NCI-H128 (cell line): ENCODE data around the gene EEFSEC.

Experiments
- DNase-seq: peaks from one replicate; lab custom pipeline; 2025; ENCODE audit not compliant: unreplicated experiment; lab: John Stamatoyannopoulos, UW

The EEFSEC gene

GRCh38 chr3:128270559-128271492, 117.5 kb downstream of the EEFSEC start:
- DNase-seq: no peak

- no peak for DNase-seq
These were observed 118.5 kb downstream of the EEFSEC start for GRCh38 chr3:128271536-128272332.

DNA sequence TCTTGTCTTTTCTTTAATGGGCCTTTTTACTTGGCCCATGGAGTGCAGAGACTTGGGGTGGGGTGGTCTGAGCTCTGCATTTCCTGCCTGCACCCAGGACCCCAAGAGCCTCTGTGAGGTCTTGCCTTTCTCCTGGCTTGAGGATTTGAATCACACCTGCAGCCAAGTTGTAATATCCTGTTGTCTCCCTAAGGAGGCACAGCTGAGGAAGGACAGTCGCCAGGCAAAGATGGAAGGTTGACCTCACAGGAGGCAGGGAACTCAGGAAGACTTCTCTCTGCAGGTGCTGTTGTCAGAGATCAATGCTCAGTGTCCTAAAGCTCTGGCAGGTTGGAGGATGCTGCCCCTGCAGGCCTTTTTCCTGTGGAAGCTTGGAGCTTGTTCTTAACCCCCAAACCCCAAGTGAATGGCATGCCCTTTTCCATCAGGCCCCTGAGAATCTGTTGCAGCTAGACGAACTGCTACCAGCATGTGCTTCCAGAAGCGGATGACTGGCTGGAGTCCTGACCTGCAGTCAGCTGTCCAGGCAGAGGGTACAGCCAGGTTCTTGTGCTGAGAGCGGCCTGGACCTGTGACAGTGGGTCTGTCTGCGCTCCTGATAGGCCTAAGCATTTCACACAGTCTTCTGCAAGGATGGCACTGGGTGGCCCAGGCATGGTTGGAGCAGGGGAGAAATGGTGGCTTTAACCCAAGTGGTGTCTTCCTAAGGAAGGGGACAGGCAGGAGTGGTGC, 120.0 kb downstream of the EEFSEC start:
- no peak for DNase-seq

DNA sequence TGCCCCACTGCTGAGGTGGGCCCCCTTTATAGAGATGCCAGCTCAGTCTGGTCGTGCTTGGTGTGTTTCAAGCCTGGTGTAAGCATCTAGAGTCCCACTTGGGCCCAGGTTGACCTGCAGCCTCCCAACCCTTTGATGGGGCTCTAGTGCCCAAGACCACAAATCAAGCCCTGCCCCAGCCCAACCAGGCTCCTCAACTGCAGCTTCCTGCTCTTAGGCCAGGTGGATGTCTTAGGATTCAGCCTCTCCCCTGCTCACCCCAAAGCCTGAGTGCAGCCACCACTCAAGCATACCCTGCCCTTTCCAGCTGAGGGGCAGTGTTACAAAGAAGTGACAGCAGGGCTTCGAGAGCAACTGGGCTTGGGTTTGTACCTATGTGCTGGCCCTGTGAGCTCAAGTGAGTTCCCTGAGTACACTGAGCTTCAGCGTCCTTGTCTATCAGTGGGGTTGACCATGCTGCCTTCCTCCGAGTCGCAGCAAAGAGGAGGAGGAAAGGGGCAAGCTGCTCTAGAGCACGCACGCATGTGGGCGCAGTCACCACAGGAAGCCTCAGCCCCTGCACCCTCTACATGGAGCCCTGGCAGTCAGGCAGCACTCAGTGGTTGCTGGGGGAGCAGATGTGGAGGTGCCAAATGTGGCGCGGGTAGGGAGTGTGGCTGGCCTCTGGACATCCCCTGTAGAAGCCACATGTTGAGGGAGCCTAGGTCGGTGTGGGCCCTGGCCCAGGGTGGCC, 120.7 kb downstream of the EEFSEC start:
- DNase-seq: no peak

- no peak for DNase-seq
These were observed 121.6 kb downstream of the EEFSEC start for GRCh38 chr3:128274837-128275236.

DNA sequence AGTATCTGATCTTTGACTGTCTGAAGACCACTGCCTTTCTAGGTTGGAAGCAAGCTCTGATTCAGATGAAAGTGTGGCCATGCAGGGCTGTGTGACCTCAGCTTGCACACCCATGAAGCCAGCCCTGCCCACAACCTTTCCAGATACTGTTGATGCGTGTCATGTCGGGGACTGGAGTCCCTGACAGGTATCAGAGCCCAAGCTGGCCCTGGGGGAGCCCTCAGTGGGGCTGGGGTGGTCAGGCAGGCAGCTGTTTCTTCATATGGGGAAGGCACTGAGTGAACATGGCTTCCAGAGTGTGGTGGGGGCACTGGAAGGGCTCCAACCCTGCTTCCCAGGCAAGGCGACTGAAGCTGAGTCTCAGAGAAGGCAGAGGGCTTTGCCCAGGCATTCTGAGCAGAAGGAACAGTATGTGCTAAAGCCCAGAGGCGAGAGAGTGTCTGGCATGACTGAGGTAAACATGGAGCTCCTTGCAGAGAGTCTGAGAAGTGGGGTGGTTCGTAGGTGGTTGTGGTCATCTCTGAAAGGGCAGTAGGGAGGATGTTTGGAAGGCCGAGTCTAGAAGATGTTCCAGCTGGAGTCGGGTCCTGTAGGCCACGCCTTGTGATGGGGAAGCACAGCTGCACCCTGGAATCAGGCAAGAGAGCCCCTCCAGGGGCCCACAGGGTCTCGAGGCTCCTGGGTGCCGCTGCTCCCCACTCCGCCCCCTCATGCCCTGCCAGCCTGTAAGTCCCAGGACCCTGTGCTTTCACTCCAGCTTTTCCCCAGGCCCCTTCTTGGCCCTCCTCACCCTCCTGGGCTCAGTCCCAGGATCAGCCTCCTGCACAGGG, 122.2 kb downstream of the EEFSEC start:
- no peak for DNase-seq

DNA sequence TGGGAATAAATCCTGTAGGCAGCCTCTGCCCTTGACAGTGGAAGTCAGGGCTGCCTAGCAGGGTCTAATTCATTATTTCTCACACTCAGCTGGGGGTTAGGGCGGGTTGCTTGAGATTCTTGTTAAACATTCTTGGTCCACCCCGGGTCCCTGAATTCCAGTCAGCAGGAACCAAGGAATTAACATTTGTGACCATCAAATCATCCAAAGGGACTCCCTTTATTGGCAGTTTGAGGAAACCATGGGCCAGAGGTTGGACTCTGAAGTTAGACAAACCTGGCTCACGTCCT, 122.8 kb downstream of the EEFSEC start:
- no peak for DNase-seq

- DNase-seq: no peak
These were observed 123.4 kb downstream of the EEFSEC start for GRCh38 chr3:128276577-128277183.

DNA sequence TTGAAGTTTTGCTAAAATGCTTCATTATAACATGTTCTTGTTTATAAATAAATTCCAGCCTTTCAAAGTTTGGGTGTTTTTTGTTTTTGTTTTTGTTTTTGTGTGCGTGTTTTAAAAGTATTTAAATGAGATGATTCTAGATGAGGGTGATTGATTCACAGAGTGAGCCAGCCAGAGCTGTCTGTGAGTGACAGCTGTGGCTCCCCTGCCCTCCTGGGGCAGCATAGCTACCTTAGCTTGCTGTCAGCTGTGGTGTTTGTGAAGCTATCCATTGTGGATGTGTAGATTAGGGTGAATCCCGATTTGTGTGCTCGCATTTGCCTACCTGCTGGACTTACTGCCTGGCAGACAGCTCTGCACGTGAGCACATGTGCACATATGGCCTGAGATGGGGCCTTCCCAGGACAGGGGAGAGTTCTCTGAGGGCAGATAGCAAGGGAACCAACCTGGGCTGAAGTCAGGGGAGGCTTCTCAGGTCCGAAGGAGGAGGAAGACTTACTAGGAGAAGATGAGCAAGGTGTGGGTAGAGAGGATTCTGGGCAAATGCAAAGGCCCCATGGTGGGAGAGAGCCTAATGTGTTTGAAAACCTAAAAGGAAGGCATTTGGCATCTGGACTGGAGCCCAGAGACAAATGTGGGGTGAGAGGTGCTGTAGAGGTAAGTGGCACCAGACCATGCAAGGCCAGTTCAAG, 124.2 kb downstream of the EEFSEC start:
- DNase-seq: no peak

- DNase-seq: no peak
These were observed 124.8 kb downstream of the EEFSEC start for GRCh38 chr3:128278130-128278529.

- DNase-seq: no peak
These were observed 125.7 kb downstream of the EEFSEC start for GRCh38 chr3:128278761-128279600.

DNA sequence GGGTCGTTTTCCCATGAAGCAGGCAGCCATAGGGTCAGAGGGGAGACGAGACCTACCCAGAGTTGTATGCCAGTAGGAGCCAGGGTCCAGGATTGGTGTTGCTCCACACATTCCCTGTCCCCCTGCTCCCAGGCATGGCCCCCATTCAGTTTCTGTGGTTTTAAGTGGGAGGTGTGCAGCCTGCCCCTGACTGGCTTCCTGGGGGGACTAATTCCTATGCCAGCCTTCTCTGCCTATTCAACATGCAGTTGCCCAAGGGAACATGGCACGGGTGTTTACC, 126.3 kb downstream of the EEFSEC start:
- DNase-seq: no peak

DNA sequence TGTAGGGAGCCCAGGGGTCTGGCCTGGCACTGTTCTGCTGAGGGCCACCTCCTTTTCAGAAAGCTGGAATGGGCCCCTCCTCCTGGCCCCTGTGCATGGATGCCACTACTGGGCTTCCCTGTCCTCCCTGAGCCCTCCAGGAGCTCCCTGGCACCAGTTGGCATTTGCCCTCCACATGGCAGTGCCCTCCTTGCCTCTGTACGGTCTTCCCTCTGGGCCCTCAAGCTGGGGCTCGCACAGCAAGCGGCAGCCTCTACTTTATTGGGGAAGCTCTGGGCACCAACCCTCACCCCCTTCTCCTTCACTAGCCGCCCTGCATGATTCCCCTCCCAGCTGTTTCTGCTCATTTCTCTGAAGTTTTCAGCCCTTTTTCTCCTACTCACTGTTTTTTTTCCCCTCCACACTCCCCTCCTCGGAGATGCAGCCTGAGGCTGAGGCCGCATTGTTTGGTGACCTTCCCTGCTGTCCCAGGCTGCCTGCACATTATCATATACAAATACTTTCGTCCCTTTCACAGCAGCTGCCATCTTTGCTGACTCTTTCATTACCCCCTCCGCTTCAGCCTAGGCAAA, 127.3 kb downstream of the EEFSEC start:
- DNase-seq: no peak

DNA sequence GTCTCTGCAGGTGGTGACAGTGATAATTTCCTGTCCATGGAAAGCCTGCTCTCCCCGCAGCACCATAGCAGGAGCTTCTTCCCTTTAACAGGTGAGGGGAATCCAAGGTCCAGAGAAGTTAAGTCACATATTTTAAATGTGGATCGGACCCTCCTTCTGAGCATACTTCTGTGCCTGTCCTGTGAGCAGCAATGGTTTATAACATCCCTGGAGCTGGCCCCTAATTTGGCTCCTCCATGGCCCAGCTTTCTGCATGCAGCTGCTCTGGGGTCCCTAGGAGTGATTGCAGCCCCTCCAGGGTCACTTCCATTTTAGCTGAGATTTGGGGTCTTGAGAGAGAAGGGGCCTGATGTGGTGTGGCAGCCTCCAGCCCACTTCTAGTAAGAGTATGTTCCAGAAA, 127.8 kb downstream of the EEFSEC start:
- no peak for DNase-seq

GRCh38 chr3:128281461-128282367, 128.4 kb downstream of the EEFSEC start:
- DNase-seq: no peak

- DNase-seq: no peak
These were observed 129.3 kb downstream of the EEFSEC start for GRCh38 chr3:128282380-128283196.
